ENCODE measurements around the gene HEPN1.

Gene HEPN1

GRCh38 chr11:124886476-124886875, 32.6 kb upstream of the HEPN1 start:
- DNase-seq: no peak

GRCh38 chr11:124886978-124887666, 31.9 kb upstream of the HEPN1 start:
- no peak for DNase-seq

GRCh38 chr11:124887667-124888013, 31.4 kb upstream of the HEPN1 start:
- no peak for DNase-seq

GRCh38 chr11:124889191-124890091, 29.6 kb upstream of the HEPN1 start:
- DNase-seq: no peak

GRCh38 chr11:124890151-124890550, 28.9 kb upstream of the HEPN1 start:
- no peak for DNase-seq

GRCh38 chr11:124890683-124891372, 28.2 kb upstream of the HEPN1 start:
- DNase-seq: no peak

- no peak for DNase-seq
These were observed 27.6 kb upstream of the HEPN1 start for GRCh38 chr11:124891373-124891861.

- DNase-seq: no peak
These were observed 26.9 kb upstream of the HEPN1 start for GRCh38 chr11:124892146-124892545.

- no peak for DNase-seq
These were observed 26.1 kb upstream of the HEPN1 start for GRCh38 chr11:124892750-124893454.

- no peak for DNase-seq
These were observed 25.2 kb upstream of the HEPN1 start for GRCh38 chr11:124893781-124894401.

- no peak for DNase-seq
These were observed 24.2 kb upstream of the HEPN1 start for GRCh38 chr11:124894606-124895430.

- no peak for DNase-seq
These were observed 23.5 kb upstream of the HEPN1 start for GRCh38 chr11:124895471-124895971.

- no peak for DNase-seq
These were observed 22.8 kb upstream of the HEPN1 start for GRCh38 chr11:124896071-124896750.

- DNase-seq: no peak
These were observed 22.1 kb upstream of the HEPN1 start for GRCh38 chr11:124896821-124897391.

GRCh38 chr11:124897674-124898262, 21.3 kb upstream of the HEPN1 start, which contains the start of gene ROBO4:
Gene ROBO4, minus strand, starts transcription at chr11:124897865. Its CDS starts 70 bp downstream, at chr11:124897795.
- no peak for DNase-seq

- no peak for DNase-seq
These were observed 20.8 kb upstream of the HEPN1 start for GRCh38 chr11:124898263-124898680.

- DNase-seq: no peak
These were observed 20.3 kb upstream of the HEPN1 start for GRCh38 chr11:124898711-124899110.

- DNase-seq: no peak
These were observed 19.5 kb upstream of the HEPN1 start for GRCh38 chr11:124899383-124900145.

GRCh38 chr11:124900464-124900863, 18.6 kb upstream of the HEPN1 start:
- no peak for DNase-seq

Measured in NCI-H526 (cell line).